NOMO-1 treated with dmso at 0.1 percent for 144 hours (cell line): ENCODE data around the gene EPRS1.
"Not testable (repeated sequence)": the region's sequence is repeated elsewhere in the genome, so short reads cannot be mapped to it uniquely, and the experiment has no call there.

Source experiments
- DNase-seq: peaks from one replicate; lab custom pipeline; 2025; ENCODE audit not compliant: unreplicated experiment; lab: John Stamatoyannopoulos, UW

Gene EPRS1

DNA sequence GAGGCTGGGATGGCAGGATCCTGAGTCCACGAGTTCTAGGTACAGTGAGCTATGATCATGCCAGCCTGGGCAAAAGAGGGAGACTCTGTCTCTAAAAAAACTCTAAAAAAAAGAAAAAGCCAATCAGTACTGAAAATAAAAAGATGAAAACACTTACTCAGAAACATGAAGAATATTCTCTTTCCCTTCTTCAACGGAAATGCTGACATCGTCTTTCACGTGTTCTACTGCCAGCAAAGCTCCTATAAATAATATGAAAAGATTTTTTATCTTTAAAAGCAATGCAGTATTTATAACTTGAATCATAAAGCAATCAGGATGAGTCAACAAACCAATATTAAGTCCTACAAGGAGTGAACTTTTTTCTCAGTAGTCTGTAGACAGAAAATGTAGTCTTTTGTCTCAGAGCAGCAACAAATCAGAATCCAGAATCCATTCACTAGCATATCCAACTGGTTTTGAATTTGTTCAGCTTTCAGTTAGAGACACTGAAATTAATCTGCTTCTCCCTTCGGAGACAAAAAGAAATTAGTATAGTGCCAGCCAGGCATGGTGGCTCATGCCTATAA lies 6.2 kb downstream of the EPRS1 start:
- DNase-seq, result no peak

DNA sequence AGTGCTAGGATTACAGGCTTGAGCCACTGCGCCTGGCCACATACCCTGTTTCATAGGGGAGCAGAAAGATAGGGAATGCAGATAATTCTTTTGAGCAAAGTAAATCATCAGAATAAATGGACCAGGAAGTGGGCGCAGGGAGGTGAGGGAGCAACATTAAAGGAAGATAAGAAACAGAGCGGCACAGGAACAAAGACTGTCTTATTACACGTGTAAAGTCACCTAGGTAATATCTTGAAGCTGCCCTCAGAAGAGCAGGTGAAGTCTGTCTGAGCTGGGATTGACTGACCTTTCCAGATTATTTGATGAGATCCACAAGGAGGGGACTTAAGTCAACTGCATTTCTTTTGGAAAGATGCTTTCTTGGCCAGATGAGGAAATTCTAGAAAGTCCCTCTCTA lies 7.7 kb downstream of the EPRS1 start:
- DNase-seq, result no peak

DNA sequence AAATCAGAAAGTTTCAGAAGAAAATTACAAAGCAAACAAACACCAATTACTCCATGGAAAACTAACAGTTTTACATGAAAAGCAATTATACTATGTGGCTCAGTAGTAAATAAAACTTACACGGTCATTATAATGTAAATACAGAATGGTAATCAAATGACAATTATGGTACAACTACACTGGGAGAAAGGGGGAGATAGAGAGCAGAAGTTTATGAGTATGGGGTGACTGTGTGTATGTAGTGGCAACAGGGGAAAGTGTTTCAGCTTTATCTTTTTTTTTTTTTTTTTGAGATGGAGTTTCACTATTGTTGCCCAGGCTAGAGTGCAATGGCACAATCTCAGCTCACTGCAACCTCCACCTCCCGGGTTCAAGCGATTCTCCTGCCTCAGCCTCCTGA lies 8.5 kb downstream of the EPRS1 start:
- not testable (repeated sequence) for DNase-seq

- no peak for DNase-seq
These were observed 13.4 kb downstream of the EPRS1 start for GRCh38 chr1:220032911-220033310.

DNA sequence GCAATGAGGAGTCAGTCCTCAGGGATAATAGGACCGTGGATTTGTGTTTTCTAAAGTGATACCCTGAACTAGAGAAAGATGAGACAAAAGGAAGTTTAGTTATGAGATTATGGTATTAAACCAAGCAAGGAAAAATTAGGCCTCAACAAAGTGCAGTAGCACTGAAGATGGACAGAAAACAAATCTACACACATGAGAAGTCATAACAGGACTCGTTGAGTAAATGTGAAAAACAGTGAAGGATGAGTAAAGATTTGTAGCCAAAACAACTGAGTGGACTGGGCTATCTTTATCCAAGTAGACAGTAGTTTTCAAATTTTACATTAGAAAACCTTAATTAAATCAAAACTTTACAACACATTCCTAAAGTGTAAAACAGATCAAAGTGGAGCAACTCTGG lies 15.0 kb downstream of the EPRS1 start:
- no peak for DNase-seq

- no peak for DNase-seq
These were observed 17.9 kb downstream of the EPRS1 start for GRCh38 chr1:220028346-220028895.

DNA sequence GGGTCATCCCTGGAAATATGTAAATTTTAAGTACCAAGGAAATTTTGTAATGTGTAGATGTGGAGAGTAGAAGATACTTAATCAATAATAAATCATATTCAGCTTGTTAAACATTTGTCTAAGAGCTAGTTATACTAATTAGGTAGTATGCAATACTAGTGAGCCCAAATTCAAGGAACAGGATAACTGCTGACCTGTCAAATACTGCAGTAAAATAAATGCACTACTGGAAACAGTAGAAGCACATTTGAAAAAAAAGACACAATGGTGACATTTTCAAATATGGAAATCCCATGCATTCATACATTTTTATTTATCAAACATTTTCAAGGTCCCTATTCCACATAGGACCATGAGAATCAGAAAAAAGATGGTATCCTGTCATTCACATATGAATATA lies 27.2 kb downstream of the EPRS1 start:
- DNase-seq, result no peak

DNA sequence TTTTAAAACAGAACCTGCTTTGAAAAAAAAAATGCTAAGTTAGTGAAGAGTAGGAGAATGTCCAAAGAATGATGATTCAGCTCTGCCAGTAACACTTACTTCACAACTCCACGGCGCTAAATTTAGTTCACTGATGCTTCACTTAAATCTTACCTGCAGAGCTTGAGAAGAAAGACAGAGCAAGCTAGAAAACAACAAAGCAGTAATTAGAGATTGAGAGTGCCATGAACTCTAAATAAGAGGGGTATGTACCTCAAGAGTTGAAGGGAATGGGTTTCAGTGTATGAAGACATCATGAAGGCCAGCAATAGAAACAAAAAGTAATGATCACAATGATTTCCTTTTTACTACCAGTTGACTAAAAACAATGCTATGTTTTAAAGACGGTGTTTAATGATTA lies 32.8 kb downstream of the EPRS1 start:
- no peak for DNase-seq

- no peak for DNase-seq
These were observed 34.0 kb downstream of the EPRS1 start for GRCh38 chr1:220012259-220012658.

GRCh38 chr1:220011620-220012019 lies 34.7 kb downstream of the EPRS1 start:
- no peak for DNase-seq

DNA sequence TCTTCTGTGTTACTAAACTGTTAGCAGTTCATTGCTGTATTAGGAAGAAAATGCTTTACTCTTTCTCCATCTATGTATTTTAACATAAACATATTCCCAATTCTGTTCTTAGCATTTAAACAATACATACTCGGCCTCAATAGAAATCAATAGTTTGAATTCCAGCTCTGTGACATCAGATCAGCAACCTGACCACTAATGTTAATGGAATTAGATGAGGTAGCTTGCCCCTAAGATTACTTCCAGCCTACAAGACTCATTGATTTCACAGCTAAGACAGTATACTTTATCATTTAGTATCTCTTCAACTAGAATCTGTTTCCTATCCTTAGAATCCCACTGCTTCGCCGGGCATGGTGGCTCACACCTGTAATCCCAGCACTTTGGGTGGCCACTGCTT lies 38.9 kb downstream of the EPRS1 start:
- DNase-seq, result no peak

- no peak for DNase-seq
These were observed 40.8 kb downstream of the EPRS1 start for GRCh38 chr1:220005489-220005888.

- DNase-seq, result no peak
These were observed 42.5 kb downstream of the EPRS1 start for GRCh38 chr1:220003610-220004299.

DNA sequence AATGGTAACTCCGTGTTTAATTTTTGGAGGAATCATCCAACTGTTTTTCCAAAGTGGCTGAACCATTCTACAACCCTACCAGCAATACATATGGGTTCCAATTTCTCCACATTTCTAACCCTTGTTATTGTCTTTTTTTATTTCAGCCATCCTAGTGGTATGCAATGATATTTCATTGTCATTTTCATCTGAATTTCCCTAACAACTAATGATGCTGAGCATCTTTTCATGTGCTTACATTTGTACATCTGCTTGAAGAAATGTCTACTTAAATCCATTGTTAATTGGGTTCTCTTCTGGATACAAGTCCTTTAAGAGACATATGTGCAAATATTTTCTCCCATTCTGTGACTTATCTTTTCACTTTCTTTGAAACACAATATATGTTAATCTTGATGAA lies 43.3 kb downstream of the EPRS1 start:
- DNase-seq, result no peak

DNA sequence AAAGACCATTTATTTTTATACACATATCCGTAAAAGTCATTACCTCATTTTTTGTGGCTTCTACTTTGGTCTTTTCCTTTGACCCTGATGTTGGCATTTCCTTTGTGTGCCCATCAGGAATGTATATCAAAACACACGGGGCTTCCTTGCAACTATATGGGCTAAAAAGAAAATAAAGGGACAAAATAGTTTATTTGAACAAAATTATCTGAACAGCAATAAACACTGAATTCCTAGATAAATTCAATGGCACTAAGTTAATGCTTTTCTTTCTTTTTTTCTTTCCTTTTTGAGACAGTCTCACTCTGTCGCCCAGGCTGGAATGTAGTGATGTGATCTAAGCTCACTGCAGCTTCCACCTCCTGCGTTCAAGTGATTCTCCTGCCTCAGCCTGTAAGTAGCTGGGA lies 45.2 kb downstream of the EPRS1 start:
- no peak for DNase-seq

GRCh38 chr1:219999821-220000220 lies 46.5 kb downstream of the EPRS1 start:
- no peak for DNase-seq
